Loucy (cell line): ENCODE results near the gene CRTC1.

Experiments used
- CTCF ChIP-seq: fragments of 200-600 bp; sonication (generic); conservative IDR thresholded peaks from 2 replicates; pipeline ENCODE4 v1.5.1; 2014; ENCODE audit warnings: mild to moderate bottlenecking, antibody characterized with exemption, low read length
- EZH2phosphoT487 ChIP-seq: fragments of 200-600 bp; IDR thresholded peaks from 2 replicates; pipeline ENCODE4 v1.6.1; 2018; ENCODE audit warnings: antibody characterized with exemption, mild to moderate bottlenecking, moderate library complexity, borderline replicate concordance

GRCh38 chr19:18756896-18757295 is 73.4 kb downstream of the CRTC1 start:
- TF ChIP-seq CTCF (no peak), EZH2phosphoT487 (no peak)
